G401 (cell line): ENCODE results near the gene TERB2. TPM values are rescaled to one million over a fixed set of nuclear protein-coding genes. Genes with fewer than 3 reads are reported as not detected.
A peak's percentile ranks its signal among the peaks of the same experiment; 100 is the strongest.
"Not testable (repeated sequence)": the region's sequence is repeated elsewhere in the genome, so short reads cannot be mapped to it uniquely, and the experiment has no call there.

Experiments
- DNase-seq: peaks from one replicate; pipeline ENCODE4 v3.0.0-alpha.2; 2015; ENCODE audit warnings: low spot score
- in situ Hi-C: cut with HindIII; loops from 2 replicates; pipeline ENCODE4 v1.10.0; 2016; ENCODE audit warnings: low sequenced_read_pairs, mixed read lengths
- total RNA-seq: library from RNA; depleted of rRNA; stranded (reverse); fragments of >200 nt; shearing (Covaris generic); gene quantifications from 2 replicates; pipeline ENCODE4 v1.2.3, GENCODE V29; 2014

TERB2 gene
- total RNA-seq, 1 experiment from 2014 or later = not detected

DNA sequence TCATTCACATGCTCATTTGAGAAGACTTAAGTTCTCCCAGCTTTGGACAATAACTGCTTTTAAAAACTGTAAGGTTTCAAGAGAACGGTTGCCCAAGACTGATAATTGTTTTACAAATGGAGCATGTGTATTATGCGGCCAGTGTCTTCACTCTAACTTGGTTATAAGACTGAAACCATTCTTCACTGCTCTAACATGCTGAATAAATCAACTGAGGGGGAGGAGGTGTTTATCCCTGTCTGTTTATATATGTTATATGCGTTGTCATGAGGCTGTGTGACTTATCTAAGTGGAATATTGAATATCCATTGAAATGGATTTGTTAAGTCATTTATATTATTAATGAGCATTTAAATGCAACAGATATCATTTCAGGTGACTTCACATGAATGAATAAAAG lies 41.1 kb downstream of the TERB2 start:
- DNase-seq, in situ Hi-C loops: not testable (repeated sequence)

- in situ Hi-C loops = no loop called here
- no peak for DNase-seq
Observed at GRCh38 chr15:44999105-44999504, 42.6 kb downstream of the TERB2 start.

DNA sequence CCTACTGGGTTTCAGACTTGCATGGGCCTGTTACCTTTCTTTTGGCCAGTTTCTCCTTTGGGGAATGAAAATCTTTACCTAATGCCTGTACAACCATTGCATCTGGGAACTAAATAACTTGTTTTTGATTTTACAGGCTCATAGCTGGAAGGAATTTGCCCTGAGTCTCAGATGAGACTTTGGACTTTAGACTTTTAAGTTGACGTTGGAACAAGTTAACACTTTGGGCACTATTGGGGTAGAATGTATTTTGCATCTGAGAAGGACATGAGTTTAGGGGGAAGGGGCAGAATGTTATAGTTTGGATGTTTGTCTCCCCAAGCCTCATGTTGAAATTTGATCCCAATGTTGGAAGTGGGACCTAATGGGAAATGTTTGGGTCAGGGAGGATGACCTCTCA lies 44.7 kb downstream of the TERB2 start:
- in situ Hi-C loops, DNase-seq: not testable (repeated sequence)

- DNase-seq, in situ Hi-C loops: not testable (repeated sequence)
Observed at GRCh38 chr15:45003731-45004410, 47.4 kb downstream of the TERB2 start.

DNA sequence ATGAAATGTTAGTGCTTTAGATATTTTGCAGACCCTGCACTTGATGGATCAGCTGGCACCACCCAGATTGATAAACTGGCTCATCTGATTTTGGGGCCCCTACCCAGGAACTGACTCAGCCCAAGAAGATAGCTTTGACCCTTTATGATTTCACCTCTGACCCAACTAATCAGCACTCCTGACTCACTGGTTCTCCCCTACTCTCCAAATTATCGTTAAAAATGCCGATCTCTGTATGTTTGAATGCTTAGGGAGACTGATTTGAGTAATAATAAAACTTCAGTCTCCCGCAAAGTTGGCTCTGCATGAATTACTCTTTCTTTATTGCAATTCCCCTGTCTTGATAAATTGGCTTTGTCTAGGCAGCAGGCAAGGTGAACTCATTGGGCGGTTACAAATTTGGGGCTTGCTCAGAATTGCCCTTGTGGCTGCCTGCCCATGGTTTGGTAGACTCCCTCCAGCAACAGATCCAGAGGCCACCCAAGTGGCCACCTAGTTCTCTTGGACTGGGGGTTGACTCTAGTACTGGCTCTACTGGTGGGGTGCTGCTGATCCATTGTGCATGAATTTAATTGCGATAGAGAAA lies 48.2 kb downstream of the TERB2 start:
- DNase-seq, in situ Hi-C loops: not testable (repeated sequence)

GRCh38 chr15:45009046-45009445 lies 52.6 kb downstream of the TERB2 start:
- DNase-seq = no peak
- in situ Hi-C loops = no loop called here

DNA sequence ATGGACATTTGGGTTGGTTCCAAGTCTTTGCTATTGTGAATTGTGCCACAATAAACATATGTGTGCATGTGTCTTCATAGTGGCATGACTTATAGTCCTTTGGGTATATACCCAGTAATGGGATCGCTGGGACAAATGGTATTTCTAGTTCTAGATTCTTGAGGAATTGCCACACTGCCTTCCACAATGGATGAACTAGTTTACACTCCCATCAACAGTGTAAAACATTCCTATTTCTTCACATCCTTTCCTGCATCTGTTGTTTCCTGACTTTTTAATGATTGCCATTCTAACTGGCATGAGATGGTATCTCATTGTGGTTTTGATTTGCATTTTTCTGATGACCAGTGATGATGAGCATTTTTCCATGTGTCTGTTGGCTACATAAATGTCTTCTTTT lies 58.6 kb downstream of the TERB2 start:
- in situ Hi-C loops, DNase-seq: not testable (repeated sequence)

DNA sequence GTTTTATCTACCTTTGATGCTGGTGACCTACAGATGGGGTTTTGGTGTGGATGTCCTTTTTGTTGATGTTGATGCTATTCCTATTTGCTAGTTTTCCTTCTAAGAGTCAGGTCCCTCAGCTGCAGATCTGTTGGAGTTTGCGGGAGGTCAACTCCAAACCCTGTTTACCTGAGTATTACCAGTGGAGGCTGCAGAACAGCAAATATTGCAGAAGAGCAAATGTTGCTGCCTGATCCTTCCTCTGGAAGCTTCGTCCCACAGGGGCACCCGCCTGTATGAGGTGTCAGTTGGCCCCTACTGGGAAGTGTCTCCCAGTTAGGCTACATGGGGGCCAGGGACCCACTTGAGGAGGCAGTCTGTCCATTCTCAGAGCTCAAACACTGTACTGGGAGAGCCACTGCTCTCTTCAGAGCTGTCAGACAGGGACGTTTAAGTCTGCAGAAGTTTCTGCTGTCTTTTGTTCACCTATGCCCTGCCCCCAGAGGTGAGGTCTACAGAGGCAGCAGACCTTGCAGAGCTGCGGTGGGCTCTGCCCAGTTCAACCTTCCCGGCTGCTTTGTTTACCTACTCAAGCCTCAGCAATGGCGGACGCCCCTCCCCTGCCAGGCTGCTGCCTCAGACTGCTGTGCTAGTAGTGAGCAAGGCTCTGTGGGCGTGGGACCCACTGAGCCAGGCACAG lies 63.9 kb downstream of the TERB2 start:
- in situ Hi-C loops = not testable (repeated sequence)

GRCh38 chr15:45020901-45021259 lies 64.4 kb downstream of the TERB2 start:
- in situ Hi-C loops, DNase-seq: not testable (repeated sequence)

More for the DNA sequence above, 63.9 kb downstream of the TERB2 start:
- DNase-seq = not testable (repeated sequence)

- no peak for DNase-seq
- in situ Hi-C loops = no loop called here
Observed at GRCh38 chr15:45021348-45021747, 64.9 kb downstream of the TERB2 start.

DNA sequence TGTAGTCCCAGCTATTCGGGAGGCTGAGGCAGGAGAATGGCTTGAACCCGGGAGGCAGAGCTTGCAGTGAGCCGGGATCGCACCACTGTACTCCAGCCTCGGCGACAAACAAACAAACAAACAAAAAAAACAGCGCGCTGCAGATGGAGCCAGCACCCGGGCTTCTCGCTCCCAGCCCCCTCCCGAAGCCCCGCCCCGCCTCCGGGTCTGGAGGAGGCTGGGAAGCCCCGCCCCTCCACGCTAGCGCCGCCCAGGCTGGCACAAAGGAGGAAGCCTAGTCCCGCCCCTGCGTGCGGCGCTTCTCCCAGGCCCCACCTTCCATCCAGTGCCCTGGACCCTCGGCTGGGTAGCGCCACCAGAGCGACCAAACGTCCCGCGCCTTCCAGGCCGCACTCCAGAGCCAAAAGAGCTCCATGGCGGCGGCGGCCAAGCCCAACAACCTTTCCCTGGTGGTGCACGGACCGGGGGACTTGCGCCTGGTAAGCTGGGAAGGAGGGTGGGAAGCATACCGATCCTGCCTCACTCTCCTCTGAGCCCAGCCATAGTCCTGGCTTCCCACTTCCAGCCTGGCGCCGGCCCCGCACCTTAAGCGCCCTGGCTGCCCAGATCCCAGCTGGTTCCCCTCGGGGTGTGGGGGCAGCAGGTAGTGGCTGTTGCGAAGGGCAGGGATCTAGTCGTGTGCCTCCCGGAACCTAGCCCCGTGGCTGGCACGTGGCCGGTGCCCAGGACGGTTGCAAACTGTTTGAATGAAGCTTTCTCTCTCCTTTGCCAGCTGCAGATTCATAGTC lies 66.6 kb downstream of the TERB2 start, which contains the start of gene SORD:
TSS of gene SORD (plus strand) at position 325 of the 788 bp plus-strand sequence. CDS start at position 414, 89 bp downstream.
- in situ Hi-C loops = no loop called here
- DNase-seq = peak; percentile 96

DNA sequence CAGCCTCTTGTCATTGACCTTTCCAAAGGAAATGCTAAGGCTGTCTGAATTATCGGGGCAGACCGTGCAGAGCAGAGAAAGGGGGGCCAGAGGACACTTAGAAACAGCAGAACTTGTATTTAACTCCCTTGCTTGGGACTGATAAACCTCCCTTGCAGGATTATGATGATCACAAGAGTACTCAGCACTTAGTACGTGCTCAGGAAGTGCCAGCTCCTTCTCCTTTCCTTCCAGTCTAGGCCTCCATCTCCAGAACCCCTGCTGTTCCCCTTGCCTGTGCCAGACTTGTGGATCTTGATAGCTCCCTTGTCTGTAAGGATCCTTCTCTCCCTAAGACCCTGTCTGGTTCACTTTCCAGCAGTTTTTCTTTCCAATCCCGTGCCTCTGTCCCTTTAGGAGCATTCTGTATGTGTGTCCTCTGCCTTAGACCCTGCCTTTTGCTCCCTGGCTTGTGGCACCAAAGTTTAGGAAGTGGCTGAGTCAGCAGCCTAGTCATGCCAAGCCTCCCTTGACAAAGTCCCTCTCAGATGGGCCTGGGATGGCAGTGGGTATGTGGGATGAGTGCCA lies 67.3 kb downstream of the TERB2 start:
- DNase-seq = no peak
- in situ Hi-C loops = no loop called here

GRCh38 chr15:45024649-45025048 lies 68.2 kb downstream of the TERB2 start:
- in situ Hi-C loops = not testable (repeated sequence)

DNA sequence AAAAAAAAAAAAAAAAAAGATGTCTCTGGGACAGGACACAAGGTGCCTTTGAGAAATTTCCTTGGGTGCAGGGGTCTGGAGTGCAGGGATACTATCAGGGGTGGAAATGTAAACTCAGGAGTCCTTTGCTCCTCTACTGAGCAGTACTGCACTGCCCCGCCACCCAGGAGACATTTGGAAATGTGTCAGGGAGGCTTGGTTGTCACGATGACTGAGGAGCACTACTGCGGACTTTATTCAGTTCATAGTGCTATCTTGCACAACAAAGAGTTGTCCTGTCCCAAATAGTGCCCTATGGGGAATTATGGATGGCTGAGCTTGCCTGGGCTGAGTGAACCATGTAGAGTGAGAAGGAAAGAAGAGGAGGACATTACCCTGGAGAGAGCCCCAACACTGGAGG lies 69.1 kb downstream of the TERB2 start:
- DNase-seq, in situ Hi-C loops: not testable (repeated sequence)

More at GRCh38 chr15:45024649-45025048, 68.2 kb downstream of the TERB2 start:
- not testable (repeated sequence) for DNase-seq

- in situ Hi-C loops = no loop called here
- no peak for DNase-seq
Observed at GRCh38 chr15:45026651-45027190, 70.2 kb downstream of the TERB2 start.

GRCh38 chr15:45027220-45027619 lies 70.7 kb downstream of the TERB2 start:
- in situ Hi-C loops = no loop called here
- DNase-seq = no peak
